CD4-positive, alpha-beta T cell treated with Interleukin-17A for 4 hours (primary cell): ENCODE measurements around the gene EDIL3.

Source experiments
- DNase-seq: peaks from one replicate; pipeline ENCODE4 v3.0.0-alpha.2; 2020; ENCODE audit warnings: mixed read lengths

Gene EDIL3, protein sequence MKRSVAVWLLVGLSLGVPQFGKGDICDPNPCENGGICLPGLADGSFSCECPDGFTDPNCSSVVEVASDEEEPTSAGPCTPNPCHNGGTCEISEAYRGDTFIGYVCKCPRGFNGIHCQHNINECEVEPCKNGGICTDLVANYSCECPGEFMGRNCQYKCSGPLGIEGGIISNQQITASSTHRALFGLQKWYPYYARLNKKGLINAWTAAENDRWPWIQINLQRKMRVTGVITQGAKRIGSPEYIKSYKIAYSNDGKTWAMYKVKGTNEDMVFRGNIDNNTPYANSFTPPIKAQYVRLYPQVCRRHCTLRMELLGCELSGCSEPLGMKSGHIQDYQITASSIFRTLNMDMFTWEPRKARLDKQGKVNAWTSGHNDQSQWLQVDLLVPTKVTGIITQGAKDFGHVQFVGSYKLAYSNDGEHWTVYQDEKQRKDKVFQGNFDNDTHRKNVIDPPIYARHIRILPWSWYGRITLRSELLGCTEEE

DNA sequence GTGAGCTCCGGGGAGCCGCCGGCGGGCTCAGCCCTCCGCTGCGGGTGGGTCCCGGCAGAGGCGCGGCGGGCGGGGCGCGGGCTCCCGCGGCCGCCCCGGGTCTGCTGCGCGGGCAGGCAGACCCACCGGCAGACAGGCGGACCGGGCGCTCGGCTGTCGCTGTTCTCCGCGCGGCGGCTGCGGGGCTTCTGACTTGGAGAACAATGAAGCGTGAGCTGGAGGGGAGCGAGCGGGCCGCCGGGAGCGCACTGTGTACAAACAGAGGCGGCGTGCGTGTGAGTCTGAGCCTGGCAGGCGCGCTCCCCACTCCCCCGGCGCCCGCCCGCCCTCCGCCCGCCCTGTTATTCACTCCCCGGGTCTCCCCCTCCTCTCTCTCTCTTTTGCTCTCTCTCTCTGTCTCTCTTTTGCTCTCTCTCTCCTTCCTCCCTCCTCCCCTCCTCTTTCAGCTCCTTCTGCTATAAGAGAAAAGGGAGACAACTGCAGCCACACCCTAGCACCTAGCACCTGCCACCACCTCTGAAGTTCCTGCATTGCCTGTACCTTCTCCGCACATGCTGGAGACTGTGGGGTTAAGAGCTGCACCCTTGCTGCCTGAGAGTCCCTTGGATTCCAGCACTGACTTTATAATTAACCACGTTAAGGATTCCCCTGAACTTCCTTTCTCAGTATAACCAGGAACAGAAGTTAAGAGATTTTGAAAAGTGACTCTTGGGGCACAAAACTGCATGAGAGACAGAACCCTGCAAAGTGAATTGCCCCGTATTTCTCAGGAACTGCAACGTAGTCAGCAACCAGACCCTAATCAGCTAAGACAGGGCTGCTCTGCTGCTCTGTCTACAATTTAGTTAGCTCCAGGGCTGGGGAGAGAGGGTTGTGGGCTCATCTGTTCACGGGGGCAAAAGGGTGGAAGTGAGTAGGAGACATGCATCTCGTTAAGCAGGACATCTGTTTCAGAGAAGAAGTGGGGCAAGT, at the start of gene EDIL3:
Gene EDIL3 (minus strand): TSS at position 277 of the 972 bp plus-strand sequence. CDS start 506 bp downstream, outside the sequence.
- DNase-seq, result no peak

DNA sequence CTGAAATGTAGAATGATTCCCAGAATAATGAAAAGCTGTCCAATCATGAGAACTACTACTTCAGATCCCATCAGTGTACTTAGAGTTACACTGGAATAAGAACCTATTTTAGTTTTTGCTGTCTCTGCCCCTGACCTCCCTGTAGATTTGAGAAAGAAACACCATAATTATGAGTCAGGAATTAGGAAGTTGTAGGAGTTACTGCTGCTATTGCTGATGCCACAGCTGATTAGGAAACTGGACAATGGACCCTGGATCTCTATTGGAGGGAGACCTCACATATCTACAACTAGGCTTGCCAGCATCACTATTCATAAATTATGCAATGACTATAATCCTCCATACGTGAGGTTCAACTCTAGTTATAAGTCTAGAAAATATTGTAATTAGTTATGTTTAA, 48.8 kb upstream of the EDIL3 start:
- DNase-seq, result no peak

DNA sequence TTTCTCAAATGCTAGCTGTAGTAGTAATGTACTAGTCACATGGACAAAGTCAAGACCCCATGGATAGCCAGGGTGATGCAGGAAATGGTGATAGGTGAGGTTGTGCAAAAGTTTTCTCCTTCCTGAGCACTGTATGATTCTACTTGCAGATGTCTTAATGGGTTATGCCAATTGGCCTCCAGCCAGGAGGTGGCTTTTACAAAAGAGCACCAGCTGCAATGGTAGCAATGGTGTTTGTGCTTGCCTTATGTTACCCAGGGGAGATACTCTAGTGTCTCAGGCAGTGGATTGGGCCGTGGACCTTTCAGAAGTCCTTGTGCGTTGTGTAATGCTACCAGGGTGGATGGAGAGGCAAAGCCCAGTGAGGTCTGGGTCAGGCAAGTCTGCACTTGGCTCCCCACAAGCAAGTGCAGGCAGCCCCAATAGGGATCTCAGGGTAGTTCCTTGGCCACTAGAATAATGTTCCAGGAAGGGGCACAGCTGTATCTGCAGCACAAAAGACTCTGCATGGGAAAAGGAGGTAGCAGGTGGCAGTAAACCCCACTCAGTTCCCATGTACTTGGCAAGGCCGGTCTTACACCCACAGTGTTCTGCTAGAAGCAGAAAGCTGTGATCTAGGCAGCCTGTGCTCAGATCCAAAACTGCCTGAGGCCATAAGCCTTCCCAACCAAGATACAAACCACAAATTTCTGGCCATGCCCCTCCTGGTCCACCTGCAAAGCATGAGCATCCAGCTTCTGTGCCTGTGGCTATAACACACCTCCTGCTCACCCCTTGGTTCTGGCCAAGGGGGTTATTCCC, 46.4 kb upstream of the EDIL3 start:
- no peak for DNase-seq

DNA sequence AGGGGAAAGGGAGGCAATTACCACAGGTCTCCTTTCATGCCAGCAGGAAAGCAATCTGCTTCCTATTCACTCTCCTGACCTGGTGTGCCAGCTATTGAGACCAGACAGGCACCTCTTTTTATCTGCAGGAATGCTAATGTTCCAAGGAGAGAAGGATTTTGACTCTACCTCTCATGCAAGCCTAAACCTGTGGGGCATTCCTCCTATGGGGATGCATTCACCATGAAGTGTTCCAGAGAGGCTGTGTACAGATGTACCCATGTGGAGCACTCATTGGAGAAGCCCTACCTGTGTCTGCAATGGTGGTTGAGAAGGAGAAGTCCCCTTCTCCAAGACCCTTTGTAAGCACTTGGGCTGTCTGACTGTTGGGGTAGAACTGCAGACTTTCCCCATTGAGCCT, 45.4 kb upstream of the EDIL3 start:
- no peak for DNase-seq

DNA sequence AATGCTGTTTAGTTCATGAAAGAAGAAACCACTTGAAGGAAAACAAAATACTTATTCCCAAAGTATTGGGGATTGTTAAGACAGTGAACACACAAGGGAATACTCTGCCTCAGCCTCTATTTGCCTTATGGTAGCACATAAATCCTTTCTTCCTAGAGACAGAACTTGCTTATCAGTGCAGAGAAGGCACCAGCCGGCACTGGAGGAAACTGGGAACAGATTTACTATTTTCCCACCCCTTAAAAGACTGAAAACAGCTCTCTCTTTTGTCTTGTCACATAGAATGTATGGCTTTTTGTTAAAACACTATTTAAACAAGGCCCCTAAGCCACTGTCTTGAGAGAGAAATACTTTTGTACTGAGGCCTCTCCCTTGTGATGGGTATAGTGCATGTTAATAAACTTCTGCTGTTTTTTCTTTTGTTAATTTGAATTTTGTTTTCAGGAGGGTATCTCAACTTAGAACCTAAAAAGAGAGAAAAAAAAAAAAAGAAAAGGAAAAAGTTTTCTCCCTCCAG, 40.7 kb upstream of the EDIL3 start:
- no peak for DNase-seq

DNA sequence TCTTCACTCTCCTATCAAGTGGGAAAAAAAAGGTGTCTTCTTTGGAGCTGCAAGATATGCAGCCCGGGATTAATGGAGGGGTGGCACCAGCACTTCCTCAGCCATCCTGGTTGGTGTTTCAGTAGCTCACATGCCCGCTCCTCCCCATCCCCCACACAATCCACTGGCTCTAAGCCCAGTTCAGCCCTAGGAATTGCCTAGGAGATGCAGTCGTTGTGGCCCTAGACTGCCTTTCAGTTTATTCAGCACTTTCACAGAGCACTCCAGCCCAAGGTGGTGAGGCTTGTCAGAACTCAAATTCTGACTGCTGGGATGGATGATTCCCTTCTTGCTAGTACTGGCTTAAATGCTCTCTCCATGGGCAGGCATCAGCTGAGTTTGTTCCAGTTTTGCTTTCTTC, 35.1 kb upstream of the EDIL3 start:
- DNase-seq, result no peak

DNA sequence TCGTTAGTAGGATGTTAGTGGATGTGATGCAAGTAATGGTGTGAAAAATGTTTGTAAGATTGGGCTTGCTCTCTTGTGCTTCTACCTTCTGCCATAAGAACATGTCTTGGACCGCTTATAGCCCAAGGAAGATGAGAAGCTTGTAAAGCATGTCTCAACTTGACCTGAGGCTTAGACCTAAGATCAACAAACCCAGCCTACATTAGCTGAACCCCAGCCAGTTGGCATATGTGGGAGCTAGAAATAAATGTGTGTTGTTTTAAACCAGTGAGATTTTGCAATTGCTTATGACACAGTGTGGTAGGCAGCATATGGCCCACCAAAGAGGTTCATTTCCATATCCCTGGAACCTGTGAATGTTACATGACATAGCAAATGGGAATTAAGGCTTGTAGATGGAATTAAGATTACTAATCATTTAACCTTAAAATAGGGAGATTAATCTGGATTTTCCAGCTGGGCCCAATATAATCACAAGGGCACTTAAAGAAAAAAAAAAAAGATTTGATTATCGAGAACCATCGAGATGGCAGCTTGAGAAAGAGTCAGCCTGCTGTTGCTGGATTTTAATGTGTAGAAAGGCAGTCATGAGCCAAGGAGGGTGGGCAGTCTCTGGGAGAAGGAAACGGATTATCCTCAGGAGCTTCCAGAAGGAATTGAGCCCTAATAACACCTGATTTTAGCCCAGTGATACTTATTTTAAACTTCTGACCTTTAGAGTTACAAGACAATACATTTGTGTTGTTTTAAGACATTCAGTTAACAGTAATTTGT, 27.3 kb upstream of the EDIL3 start:
- DNase-seq, result no peak

DNA sequence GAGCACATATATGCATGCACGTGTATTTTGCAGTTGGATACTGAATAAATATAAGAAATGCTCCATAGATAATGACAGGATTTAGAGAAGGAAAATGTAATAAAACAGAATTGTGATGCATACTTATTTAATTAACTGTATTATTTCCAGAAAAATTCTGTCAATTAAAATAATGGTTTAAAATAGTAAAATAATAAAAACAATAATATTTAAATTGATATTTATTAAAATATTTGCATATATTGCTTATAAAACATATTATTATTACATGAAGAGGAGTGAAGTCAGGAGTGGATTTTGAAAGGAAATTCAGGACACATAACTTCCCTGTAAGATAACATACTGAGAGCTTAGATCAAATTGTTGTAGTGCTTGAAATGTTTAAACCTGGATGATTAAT, 21.4 kb upstream of the EDIL3 start:
- DNase-seq, result no peak

DNA sequence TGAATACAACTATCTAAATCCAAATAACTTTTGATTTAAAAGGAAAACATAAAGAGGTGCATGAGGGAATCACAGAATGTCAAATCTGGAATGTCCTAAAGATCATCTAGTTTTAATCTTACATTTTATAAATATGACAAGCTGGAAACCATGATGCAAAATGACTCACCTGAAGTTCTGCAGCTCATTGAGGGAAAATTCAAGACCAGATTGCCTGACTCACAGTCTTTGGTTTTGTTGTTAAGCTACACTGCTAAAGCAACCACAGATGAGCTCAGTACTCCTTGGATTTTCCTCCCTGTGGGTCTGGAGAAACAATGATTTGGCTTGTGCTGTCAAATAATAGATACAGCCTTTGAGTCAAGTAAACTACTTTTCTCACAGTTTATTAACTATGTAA, 19.1 kb upstream of the EDIL3 start:
- no peak for DNase-seq

DNA sequence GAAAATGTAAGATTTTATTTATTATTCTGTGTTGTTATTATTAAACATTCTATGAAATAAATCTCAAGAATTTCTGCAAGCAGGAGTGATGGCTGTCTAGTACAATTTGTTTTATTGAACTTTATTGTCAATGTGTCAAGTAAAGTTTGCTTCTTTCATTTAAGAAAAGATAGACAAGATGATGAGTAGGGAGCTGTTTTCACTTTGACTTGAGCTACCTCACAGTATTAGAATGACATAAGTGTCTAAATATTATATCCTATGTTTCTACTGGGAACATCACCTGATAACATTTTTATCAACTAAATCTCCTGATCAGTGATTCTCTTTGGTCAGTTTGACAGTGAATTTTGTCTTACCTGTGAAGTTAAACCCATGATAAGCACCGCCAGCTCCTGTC, 12.7 kb upstream of the EDIL3 start:
- DNase-seq, result no peak

DNA sequence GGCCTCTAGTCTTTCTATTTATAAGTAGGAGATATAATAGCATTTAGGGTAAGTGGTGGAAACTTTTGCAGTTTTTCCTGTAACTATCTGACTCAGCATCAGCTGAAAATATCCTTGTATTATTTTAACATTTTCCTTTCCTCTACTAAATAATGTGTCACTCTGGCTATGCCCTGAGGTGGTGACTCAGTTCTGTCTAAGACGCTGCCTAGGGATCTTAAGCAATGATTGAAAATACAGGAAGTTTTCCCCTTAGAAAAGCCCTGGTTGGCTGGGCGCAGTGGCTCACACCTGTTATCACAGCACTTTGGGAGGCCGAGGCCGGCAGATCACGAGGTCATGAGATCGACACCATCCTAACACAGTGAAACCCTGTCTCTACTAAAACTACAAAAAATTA, 9.3 kb upstream of the EDIL3 start:
- DNase-seq, result no peak

DNA sequence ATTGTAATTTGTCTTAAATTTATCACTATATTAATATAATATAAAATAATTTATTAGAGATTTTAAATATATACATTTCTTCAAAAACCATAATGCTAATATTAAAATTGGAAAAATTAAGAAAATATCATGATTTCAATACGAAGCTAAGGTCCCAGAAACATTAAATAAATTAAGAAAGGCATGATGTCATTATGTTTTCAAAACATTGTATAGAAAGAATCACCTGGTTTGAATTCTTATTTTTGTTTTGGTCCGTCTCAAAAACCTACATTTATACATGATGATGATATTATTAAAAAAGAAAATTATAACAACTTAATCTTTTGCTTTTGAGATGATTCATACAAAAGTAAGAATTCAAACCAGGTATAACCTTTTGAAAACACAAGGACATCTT, 8.2 kb upstream of the EDIL3 start:
- DNase-seq, result no peak

DNA sequence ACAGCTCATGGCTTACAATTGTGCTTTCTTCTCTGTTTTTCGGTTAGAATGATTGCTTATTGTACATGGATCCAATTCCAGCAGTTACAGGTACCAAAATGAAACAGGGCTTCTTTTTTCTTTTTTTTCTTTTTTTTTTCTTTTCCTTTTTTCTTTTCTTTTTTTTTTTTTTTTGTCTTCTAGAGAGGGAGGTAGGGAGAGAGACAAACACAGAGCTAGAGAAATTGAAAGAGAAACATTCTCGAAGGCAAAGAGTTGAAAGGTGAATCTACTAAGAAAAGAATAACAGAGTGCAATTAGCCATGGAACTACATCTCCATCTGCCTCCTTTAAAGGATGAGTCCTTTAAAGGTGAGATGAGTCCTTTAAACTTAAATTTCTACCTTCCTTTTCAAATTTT, 1.0 kb upstream of the EDIL3 start:
- no peak for DNase-seq

DNA sequence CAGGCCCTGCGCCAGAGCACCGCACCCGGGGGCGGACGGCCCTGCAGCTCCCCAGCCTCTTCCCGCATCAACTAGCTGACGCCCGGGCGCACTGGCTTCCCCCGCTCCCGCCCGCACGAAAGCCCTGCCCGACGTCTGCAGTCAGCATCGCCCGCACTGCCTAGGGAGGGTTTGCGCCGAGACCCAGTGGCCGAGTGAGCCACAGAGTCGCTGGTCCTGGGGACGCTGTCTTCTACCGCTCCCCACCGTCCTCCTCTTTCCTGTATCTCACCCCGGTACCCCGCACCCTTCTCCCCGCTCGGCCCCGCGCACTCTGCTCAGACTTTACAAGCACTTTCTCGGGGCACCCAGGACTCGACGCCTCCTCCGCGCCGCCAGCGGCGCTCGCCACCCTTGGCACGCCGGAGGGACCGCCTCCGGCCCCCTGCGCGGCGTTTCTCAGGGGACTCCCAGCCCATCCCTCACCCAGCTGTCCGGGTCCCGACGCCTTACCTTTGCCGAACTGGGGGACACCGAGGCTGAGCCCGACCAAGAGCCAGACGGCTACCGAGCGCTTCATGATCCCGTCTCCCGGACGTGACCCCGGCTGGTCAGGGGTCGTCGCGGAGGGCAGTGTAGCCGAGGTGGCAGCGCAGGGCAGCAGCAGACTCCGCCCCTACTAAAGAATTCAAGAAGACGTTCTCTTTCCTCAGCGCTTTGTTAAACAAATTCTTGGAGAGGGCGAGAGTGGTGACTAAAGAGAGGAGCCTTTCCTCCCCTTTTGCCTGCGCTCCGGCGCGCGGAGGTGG, 670 bp downstream of the EDIL3 start:
- no peak for DNase-seq

DNA sequence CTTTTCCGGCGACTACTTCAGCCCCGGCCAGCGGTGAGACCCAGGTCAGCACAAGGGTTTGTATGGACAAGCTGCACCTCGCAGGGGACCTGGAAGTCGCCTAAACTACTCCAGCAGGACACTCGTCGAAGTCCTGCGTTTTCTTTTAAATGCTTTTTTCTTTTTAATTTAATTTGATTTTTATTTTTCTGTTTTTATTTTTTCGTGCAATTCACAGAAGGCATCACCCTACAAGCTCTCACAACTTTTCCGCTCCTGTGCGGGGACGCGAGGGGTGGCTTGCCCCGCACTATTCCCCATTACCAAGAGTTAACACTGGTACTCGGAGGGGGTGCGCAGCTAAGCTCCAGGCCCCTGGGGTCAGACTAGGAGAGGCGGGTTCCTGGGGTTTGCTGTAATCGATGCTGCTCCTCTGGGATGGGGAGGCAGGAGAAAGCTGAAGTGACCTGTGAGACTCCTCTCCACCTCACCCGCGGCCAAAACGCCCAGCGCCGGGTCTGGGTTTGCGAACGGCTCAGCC, 1.3 kb downstream of the EDIL3 start:
- DNase-seq, result no peak

DNA sequence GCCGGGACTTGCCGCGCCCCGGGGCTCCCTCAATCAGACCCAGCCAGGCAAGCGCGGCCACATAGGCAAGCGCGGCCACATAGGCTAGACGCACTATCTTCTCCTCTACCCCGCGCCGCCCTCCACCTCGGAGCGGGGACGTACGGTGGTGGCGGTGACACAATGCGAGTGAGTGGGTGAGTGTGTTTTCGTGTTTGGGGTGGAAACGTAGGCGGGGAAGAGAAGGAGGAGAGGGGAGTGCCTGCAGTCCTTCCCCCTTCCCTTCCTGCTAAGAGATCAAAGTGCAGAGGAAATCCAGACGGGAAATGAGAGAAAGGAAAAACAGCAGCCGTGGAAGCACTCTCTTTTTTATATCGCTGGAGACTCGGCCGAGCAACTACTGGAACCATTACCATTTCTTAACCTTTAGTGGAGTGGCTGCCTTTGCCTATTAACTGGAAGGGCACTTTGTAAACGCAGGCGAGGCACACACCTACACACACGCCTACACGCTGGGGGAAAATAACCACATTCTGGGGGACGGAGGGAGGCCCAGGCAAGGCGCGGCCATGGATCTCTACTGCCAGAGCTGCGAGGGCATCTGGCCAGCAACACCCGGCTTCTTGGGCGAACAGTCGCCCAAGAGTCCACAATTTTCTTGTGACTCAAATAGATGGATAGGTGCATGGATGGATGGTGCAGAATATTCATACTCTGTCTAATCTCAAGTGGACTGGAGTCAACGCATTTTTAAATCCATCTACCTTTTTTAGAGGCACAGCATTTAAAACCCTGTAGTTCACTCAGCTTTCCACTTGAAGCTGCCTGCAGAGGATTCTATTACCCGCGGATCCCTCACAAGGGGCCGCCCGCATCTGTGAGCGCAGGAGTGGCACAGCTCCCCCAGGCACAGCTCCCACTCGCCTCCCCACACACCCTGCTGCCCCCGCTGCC, 2.1 kb downstream of the EDIL3 start:
- DNase-seq, result no peak

DNA sequence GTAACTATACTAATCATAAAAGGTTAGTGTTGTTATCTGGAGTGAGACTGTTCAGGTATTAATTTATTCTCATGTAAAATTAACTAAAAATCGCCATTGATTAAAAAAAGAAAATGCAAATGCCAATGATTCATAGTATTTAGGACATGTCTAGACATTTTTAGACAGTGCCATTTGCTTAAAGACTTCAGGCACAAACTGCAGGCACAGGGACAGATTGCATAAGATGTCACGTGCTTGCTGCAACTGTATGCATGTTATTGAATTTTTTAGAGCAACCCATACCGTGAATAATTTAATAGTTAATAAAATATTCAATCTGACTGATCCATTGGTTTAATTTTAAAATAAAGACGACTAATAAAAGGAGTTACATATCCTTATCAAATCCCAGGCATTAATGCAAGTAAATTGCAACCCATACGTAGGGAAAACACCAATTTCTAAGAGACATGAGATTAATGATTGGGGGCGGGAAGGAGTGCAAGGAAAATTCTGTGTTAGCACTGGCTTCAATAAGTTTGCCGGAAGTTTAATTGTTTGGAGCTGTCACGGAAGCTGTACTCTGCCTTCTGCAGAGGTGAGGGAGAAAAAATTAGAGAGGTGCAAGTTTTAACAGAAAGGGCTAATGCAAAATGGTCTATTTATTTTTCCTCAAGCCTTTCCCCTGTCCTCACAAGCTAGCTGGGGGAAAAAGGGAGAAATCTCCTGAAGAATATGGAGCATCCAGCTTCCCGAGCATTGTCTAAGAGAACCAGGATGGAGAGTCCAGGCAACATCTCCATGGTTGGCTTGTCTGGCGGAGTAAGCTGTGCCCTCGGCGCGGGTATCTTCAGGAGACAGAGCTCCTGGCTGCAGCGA, 2.9 kb downstream of the EDIL3 start:
- no peak for DNase-seq

DNA sequence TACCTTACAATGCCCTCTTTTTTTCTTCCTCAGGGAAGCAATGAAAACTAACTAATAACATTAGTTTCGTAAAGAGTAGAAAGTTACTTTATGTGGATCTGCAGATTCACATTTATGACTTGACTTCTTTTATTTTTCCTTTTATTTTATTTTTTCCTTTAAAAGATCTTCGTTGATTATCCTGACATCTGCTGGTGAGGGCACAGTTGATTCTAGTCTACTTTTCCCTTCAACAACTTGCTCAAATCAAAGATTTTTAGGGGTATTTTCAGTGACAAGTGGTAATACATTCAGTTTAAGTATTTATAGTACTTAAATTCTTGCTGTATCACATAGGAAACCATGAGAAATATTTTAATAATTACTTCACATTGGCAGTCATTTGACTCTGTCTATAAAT, 4.9 kb downstream of the EDIL3 start:
- no peak for DNase-seq

DNA sequence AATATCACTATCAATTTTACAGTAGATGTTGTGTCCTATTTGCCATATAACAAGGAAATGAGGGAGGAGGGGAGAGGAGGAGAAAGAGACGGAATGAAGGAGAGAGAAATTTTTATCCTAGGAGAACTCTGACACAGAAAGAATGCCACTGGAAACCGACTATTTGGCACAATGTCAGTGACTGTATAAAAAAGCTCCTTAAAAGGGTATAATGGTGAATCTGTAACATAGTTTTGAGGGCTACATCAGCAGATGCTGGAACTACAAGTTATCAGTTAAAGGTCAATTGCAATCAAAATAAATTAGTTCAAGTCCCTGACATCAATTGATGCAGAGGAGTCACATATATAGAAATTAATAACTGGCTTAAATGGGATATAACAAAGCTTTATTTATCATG, 5.7 kb downstream of the EDIL3 start:
- DNase-seq, result no peak
